NB4 (cell line): ENCODE data around the gene B3GNT2.

Experiments
- MYC ChIP-seq: IDR thresholded peaks from 2 replicates; pipeline ENCODE4 v1.6.1; 2011; ENCODE audit warnings: low read depth, low read length
- POLR2A ChIP-seq: IDR thresholded peaks from 2 replicates; pipeline ENCODE4 v1.6.1; 2011; ENCODE audit warnings: mild to moderate bottlenecking; ENCODE audit not compliant: insufficient read length; ENCODE audit errors: extremely low read depth
- TF ChIP-seq, protein P1 (sequence below): IDR thresholded peaks from one replicate; pipeline ENCODE4 v1.5.1; 2012; ENCODE audit warnings: low read depth, low read length

DNA sequence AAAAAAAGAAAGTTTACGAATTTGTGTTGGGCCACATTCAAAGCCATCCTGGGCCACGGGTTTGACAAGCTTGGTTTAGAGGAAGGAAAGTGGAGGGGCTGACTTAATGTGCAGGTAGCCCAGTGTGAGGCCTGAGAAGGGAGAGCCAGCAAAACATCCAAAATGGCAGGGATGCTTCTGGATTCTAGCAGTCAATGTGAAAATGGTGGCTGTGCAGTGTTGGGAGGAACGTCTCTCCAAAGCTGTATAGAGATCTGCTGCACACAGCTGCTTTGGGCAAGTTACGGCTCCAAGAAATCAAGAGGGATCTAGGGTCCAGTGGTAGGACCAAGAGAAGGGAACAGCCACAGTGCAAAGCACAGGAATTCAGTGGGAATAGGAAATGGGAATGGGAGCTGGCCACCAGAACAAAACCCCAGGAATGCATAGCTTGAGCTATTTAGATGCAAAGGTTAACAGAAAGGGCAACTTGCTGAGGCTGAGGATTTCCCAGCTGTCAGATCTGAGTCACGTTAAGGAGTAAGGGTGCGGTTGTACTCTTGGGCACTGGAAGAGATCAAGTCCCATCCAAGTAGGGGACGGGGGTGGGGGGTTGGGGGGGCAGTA is 70.6 kb downstream of the B3GNT2 start:
- TF ChIP-seq, protein P1, sequence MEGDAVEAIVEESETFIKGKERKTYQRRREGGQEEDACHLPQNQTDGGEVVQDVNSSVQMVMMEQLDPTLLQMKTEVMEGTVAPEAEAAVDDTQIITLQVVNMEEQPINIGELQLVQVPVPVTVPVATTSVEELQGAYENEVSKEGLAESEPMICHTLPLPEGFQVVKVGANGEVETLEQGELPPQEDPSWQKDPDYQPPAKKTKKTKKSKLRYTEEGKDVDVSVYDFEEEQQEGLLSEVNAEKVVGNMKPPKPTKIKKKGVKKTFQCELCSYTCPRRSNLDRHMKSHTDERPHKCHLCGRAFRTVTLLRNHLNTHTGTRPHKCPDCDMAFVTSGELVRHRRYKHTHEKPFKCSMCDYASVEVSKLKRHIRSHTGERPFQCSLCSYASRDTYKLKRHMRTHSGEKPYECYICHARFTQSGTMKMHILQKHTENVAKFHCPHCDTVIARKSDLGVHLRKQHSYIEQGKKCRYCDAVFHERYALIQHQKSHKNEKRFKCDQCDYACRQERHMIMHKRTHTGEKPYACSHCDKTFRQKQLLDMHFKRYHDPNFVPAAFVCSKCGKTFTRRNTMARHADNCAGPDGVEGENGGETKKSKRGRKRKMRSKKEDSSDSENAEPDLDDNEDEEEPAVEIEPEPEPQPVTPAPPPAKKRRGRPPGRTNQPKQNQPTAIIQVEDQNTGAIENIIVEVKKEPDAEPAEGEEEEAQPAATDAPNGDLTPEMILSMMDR: no peak
- TF ChIP-seq POLR2A (no peak), MYC (no peak)
